B cell (primary cell): Measurements from ENCODE around the gene VAV3.

Source experiments
- EZH2 ChIP-seq: IDR thresholded peaks from 2 replicates; pipeline ENCODE4 v1.6.1; 2012; ENCODE audit warnings: borderline replicate concordance, low read depth, mild to moderate bottlenecking, moderate library complexity, low read length; ENCODE audit not compliant: insufficient read depth, poor library complexity, severe bottlenecking
- TF ChIP-seq, protein P1 (sequence below): fragments of 200-600 bp; IDR thresholded peaks from one replicate; pipeline ENCODE4 v1.8.0; 2022; ENCODE audit warnings: antibody characterized with exemption, mild to moderate bottlenecking

DNA sequence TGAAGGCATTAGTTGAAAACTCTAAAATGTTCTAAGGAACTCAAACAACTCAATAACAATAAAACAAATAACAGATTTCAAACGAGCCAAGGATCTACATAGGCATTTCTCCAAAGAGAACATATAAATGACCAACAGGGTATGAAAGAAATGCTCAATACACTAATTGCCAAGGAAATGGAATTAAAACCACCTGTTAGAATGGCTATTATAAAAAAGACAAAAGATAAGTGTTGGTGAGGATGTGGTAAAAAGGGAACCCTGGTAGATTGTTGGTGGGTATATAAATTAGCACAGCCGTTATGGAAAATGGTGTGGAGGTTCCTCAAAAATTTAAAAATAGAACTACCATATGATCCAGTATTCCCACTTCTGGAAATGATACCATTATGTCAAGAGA is 9.1 kb upstream of the VAV3 start:
- no peak for TF ChIP-seq EZH2
- TF ChIP-seq, protein P1, sequence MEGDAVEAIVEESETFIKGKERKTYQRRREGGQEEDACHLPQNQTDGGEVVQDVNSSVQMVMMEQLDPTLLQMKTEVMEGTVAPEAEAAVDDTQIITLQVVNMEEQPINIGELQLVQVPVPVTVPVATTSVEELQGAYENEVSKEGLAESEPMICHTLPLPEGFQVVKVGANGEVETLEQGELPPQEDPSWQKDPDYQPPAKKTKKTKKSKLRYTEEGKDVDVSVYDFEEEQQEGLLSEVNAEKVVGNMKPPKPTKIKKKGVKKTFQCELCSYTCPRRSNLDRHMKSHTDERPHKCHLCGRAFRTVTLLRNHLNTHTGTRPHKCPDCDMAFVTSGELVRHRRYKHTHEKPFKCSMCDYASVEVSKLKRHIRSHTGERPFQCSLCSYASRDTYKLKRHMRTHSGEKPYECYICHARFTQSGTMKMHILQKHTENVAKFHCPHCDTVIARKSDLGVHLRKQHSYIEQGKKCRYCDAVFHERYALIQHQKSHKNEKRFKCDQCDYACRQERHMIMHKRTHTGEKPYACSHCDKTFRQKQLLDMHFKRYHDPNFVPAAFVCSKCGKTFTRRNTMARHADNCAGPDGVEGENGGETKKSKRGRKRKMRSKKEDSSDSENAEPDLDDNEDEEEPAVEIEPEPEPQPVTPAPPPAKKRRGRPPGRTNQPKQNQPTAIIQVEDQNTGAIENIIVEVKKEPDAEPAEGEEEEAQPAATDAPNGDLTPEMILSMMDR = no peak
